Adipocyte (in vitro differentiated cells): ENCODE data around the gene CD2AP.
A peak's percentile ranks its signal among the peaks of the same experiment; 100 is the strongest.

ENCODE experiments used
- DNase-seq: peaks from one replicate; pipeline ENCODE4 v3.0.0-alpha.2; 2015; ENCODE audit warnings: low read depth
- H3K27me3 ChIP-seq: replicated peaks from 2 replicates; pipeline ENCODE4 v1.7.0; 2013; ENCODE audit warnings: mild to moderate bottlenecking, low read length, moderate library complexity; ENCODE audit not compliant: control insufficient read depth, insufficient read depth
- H3K36me3 ChIP-seq: 2 replicates; pipeline ENCODE4 v1.7.0; 2013; ENCODE audit warnings: low read length, mild to moderate bottlenecking, moderate library complexity; ENCODE audit not compliant: control insufficient read depth, insufficient read depth, severe bottlenecking
- H3K4me1 ChIP-seq: 2 replicates; pipeline ENCODE4 v1.7.0; 2013; ENCODE audit warnings: mild to moderate bottlenecking, low read length, moderate library complexity; ENCODE audit not compliant: control insufficient read depth, insufficient read depth
- H3K4me3 ChIP-seq: 2 replicates; pipeline ENCODE4 v1.7.0; 2013; ENCODE audit warnings: mild to moderate bottlenecking, low read length, moderate library complexity
- H3K9ac ChIP-seq: 2 replicates; pipeline ENCODE4 v1.7.0; 2013; ENCODE audit warnings: mild to moderate bottlenecking, low read length, moderate library complexity
- H3K9me3 ChIP-seq: 2 replicates; pipeline ENCODE4 v1.7.0; 2013; ENCODE audit warnings: mild to moderate bottlenecking, low read length, moderate library complexity; ENCODE audit not compliant: control insufficient read depth

CD2AP gene

GRCh38 chr6:47509937-47510336, 32.3 kb downstream of the CD2AP start:
- no peak overlapping the region for H3K4me3 ChIP-seq
- no peaks in the 10 kb centered on the region for H3K4me1 ChIP-seq
- H3K36me3 ChIP-seq = peaks cover 19% of the 10 kb centered on the region
- no peak for DNase-seq
- no peak overlapping the region for H3K9ac ChIP-seq
- H3K9me3 ChIP-seq = peaks cover 16% of the 10 kb centered on the region
- no peaks in the 10 kb centered on the region for H3K27me3 ChIP-seq

GRCh38 chr6:47512872-47513271, 35.3 kb downstream of the CD2AP start:
- Histone ChIP-seq H3K4me1 (no peaks in the 10 kb centered on the region), H3K9ac (no peak overlapping the region), H3K4me3 (no peak overlapping the region), H3K36me3 (peaks cover 15% of the 10 kb centered on the region), H3K9me3 (peaks cover 16% of the 10 kb centered on the region), H3K27me3 (no peaks in the 10 kb centered on the region)
- no peak for DNase-seq

GRCh38 chr6:47519279-47519678, 41.7 kb downstream of the CD2AP start:
- H3K4me3 ChIP-seq = no peak overlapping the region
- H3K4me1 ChIP-seq = peaks cover 4% of the 10 kb centered on the region
- H3K27me3 ChIP-seq = no peaks in the 10 kb centered on the region
- H3K9me3 ChIP-seq = no peaks in the 10 kb centered on the region
- no peak for DNase-seq
- H3K9ac ChIP-seq = no peak overlapping the region
- no peaks in the 10 kb centered on the region for H3K36me3 ChIP-seq

- Histone ChIP-seq H3K27me3 (no peaks in the 10 kb centered on the region), H3K9me3 (no peaks in the 10 kb centered on the region), H3K36me3 (no peaks in the 10 kb centered on the region), H3K9ac (no peak overlapping the region), H3K4me3 (no peak overlapping the region), H3K4me1 (peaks cover 9% of the 10 kb centered on the region)
- no peak for DNase-seq
Measured at GRCh38 chr6:47520282-47520681, 42.7 kb downstream of the CD2AP start.

GRCh38 chr6:47521961-47522360, 44.4 kb downstream of the CD2AP start:
- no peaks in the 10 kb centered on the region for H3K9me3 ChIP-seq
- H3K36me3 ChIP-seq = peaks cover 2% of the 10 kb centered on the region
- H3K4me1 ChIP-seq = peaks cover 9% of the 10 kb centered on the region
- no peaks in the 10 kb centered on the region for H3K27me3 ChIP-seq
- H3K9ac ChIP-seq = no peak overlapping the region
- no peak overlapping the region for H3K4me3 ChIP-seq
- DNase-seq = no peak

GRCh38 chr6:47524136-47524845, 46.7 kb downstream of the CD2AP start:
- H3K27me3 ChIP-seq = no peaks in the 10 kb centered on the region
- no peak overlapping the region for H3K4me3 ChIP-seq
- peaks cover 9% of the 10 kb centered on the region for H3K4me1 ChIP-seq
- H3K36me3 ChIP-seq = peaks cover 9% of the 10 kb centered on the region
- no peak overlapping the region for H3K9ac ChIP-seq
- no peaks in the 10 kb centered on the region for H3K9me3 ChIP-seq
- peak; percentile 30 for DNase-seq

- H3K36me3 ChIP-seq = peaks cover 9% of the 10 kb centered on the region
- H3K27me3 ChIP-seq = no peaks in the 10 kb centered on the region
- no peaks in the 10 kb centered on the region for H3K9me3 ChIP-seq
- H3K4me1 ChIP-seq = peaks cover 9% of the 10 kb centered on the region
- no peak overlapping the region for H3K9ac ChIP-seq
- DNase-seq = no peak
- H3K4me3 ChIP-seq = no peak overlapping the region
Measured at GRCh38 chr6:47525330-47526057, 47.9 kb downstream of the CD2AP start.

GRCh38 chr6:47527274-47527673, 49.7 kb downstream of the CD2AP start:
- H3K4me3 ChIP-seq = no peak overlapping the region
- H3K27me3 ChIP-seq = no peaks in the 10 kb centered on the region
- no peak for DNase-seq
- H3K9me3 ChIP-seq = no peaks in the 10 kb centered on the region
- H3K36me3 ChIP-seq = peaks cover 9% of the 10 kb centered on the region
- peaks cover 9% of the 10 kb centered on the region for H3K4me1 ChIP-seq
- no peak overlapping the region for H3K9ac ChIP-seq

GRCh38 chr6:47529734-47530133, 52.1 kb downstream of the CD2AP start:
- Histone ChIP-seq H3K9me3 (no peaks in the 10 kb centered on the region), H3K27me3 (no peaks in the 10 kb centered on the region), H3K36me3 (peaks cover 18% of the 10 kb centered on the region), H3K9ac (no peak overlapping the region), H3K4me1 (peaks cover under 1% of the 10 kb centered on the region), H3K4me3 (no peak overlapping the region)
- no peak for DNase-seq

- H3K4me1 ChIP-seq = peaks cover 19% of the 10 kb centered on the region
- H3K9me3 ChIP-seq = no peaks in the 10 kb centered on the region
- H3K9ac ChIP-seq = no peak overlapping the region
- DNase-seq = no peak
- no peaks in the 10 kb centered on the region for H3K27me3 ChIP-seq
- peaks cover 12% of the 10 kb centered on the region for H3K36me3 ChIP-seq
- H3K4me3 ChIP-seq = no peak overlapping the region
Measured at GRCh38 chr6:47532981-47533585, 55.5 kb downstream of the CD2AP start.

GRCh38 chr6:47534063-47534462, 56.5 kb downstream of the CD2AP start:
- no peak for DNase-seq
- Histone ChIP-seq H3K9me3 (no peaks in the 10 kb centered on the region), H3K9ac (no peak overlapping the region)

More at GRCh38 chr6:47534063-47534462, 56.5 kb downstream of the CD2AP start:
- H3K4me3 ChIP-seq = no peak overlapping the region
- H3K27me3 ChIP-seq = no peaks in the 10 kb centered on the region
- H3K36me3 ChIP-seq = peaks cover 12% of the 10 kb centered on the region
- H3K4me1 ChIP-seq = peaks cover 19% of the 10 kb centered on the region
